Measurements from ENCODE around the gene RNF123. TPM values are rescaled to one million over a fixed set of nuclear protein-coding genes. Genes with fewer than 3 reads are reported as not detected.
A peak's percentile ranks its signal among the peaks of the same experiment; 100 is the strongest.

The RNF123 gene
- total RNA-seq, 6 experiments from 2014 or later = 32.4 to 48.3 (median 39.9) TPM

GRCh38 chr3:49664300-49664699 is 25.1 kb upstream of the RNF123 start:
- intact Hi-C loops (cut with DNase I) = no loop called here
- DNase-seq = no peak
- WGBS (ENCODE audit: insufficient coverage, low coverage, low lambda C conversion rate, missing lambda C conversion rate) = 86% methylated on average over 4 of the region's 11 CpGs

GRCh38 chr3:49665822-49666519 is 23.4 kb upstream of the RNF123 start:
- no peak for TF ChIP-seq CTCF (IDR thresholded peaks at IDR 0.05)
- TF ChIP-seq POLR2A (IDR thresholded peaks at IDR 0.05) = peak; percentile 67
- ATAC-seq = peak; percentile 75 to 82 (median 78)
- 49% methylated on average over 2 of the region's 6 CpGs for WGBS (ENCODE audit: insufficient coverage, low coverage, low lambda C conversion rate, missing lambda C conversion rate)
- Histone ChIP-seq H3K9me3 (no peaks in the 10 kb centered on the region), H3K27me3 (no peaks in the 10 kb centered on the region), H3K4me3 (no peak overlapping the region), H3K27ac (peak overlapping the region; percentile 23 to 92 (median 48)), H3K4me1 (peaks cover 0 to 64% (median 31%) of the 10 kb centered on the region in 4 donors), H3K36me3 (no peaks in the 10 kb centered on the region)
- intact Hi-C loops (cut with DNase I) = loop anchor here in 1 of 2 donors (5.0 kb wide), 1 partner anchor 124 kb away; no protein-coding TSS in a partner anchor
- peak; percentile 82 to 92 (median 84) for DNase-seq

More at GRCh38 chr3:49664300-49664699, 25.1 kb upstream of the RNF123 start:
- Histone ChIP-seq H3K27me3 (no peaks in the 10 kb centered on the region), H3K4me3 (no peak overlapping the region), H3K4me1 (peaks cover 0 to 47% (median 22%) of the 10 kb centered on the region in 4 donors), H3K36me3 (no peaks in the 10 kb centered on the region), H3K27ac (no peak overlapping the region), H3K9me3 (no peaks in the 10 kb centered on the region)
- TF ChIP-seq CTCF (IDR thresholded peaks at IDR 0.05) = no peak
- TF ChIP-seq POLR2A (IDR thresholded peaks at IDR 0.05) = no peak
- no peak for ATAC-seq

GRCh38 chr3:49666592-49666991 is 22.8 kb upstream of the RNF123 start:
- intact Hi-C loops (cut with DNase I) = loop anchor here in 1 of 2 donors (5.0 kb wide), 1 partner anchor 124 kb away; no protein-coding TSS in a partner anchor
- Histone ChIP-seq H3K4me1 (peaks cover 0 to 70% (median 33%) of the 10 kb centered on the region in 4 donors), H3K36me3 (no peaks in the 10 kb centered on the region), H3K4me3 (peak overlapping the region in 1 of 3 donors; percentile 13), H3K9me3 (no peaks in the 10 kb centered on the region), H3K27me3 (no peaks in the 10 kb centered on the region), H3K27ac (peak overlapping the region; percentile 23 to 92 (median 48))
- peak; percentile 48 to 72 (median 60) for ATAC-seq
- peak; percentile 64 to 86 (median 70) for DNase-seq
- WGBS (ENCODE audit: insufficient coverage, low coverage, low lambda C conversion rate, missing lambda C conversion rate) = 40% methylated on average over 7 of the region's 8 CpGs
- TF ChIP-seq CTCF (IDR thresholded peaks at IDR 0.05) (no peak), POLR2A (IDR thresholded peaks at IDR 0.05) (peak; percentile 32)

- Histone ChIP-seq H3K4me3 (no peak overlapping the region), H3K4me1 (peaks cover 2 to 81% (median 38%) of the 10 kb centered on the region in 4 donors), H3K36me3 (no peaks in the 10 kb centered on the region), H3K27ac (peak overlapping the region in 2 of 3 donors; percentile 23 to 92), H3K9me3 (no peaks in the 10 kb centered on the region), H3K27me3 (no peaks in the 10 kb centered on the region)
- peak in 1 of 3 donors; percentile 72 for DNase-seq
- ATAC-seq = peak; percentile 2 to 9 (median 4)
- intact Hi-C loops (cut with DNase I) = loop anchor here in 1 of 2 donors (5.0 kb wide), 1 partner anchor 126 kb away; no protein-coding TSS in a partner anchor
- no peak for TF ChIP-seq POLR2A (IDR thresholded peaks at IDR 0.05)
- no peak for TF ChIP-seq CTCF (IDR thresholded peaks at IDR 0.05)
- 39% methylated on average over 10 of the region's 25 CpGs for WGBS (ENCODE audit: insufficient coverage, low coverage, low lambda C conversion rate, missing lambda C conversion rate)
Measured at GRCh38 chr3:49667701-49668413, 21.5 kb upstream of the RNF123 start.

Data from right lobe of liver (tissue), 6 donors.